ENCODE measurements around the gene MBNL1.

DNA sequence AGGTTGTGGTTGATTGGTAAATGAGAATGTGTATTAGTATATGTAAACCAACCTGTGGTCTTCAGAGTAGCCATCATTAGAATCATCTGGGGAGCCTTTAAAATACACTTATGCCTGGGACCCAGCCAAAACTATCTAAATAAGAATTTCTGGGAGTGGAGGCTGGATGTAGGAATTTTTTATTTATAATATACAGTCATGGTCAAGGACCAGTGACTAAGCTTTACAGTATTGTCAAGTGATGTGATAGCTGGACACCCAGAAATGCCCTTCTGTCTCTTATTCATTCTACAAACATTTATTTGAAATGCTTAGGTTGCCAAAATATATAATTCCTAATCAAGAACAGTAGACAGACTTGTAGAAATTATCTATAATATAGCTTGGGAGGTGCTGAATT, 132.2 kb downstream of the MBNL1 start:
- TF ChIP-seq, protein P1, sequence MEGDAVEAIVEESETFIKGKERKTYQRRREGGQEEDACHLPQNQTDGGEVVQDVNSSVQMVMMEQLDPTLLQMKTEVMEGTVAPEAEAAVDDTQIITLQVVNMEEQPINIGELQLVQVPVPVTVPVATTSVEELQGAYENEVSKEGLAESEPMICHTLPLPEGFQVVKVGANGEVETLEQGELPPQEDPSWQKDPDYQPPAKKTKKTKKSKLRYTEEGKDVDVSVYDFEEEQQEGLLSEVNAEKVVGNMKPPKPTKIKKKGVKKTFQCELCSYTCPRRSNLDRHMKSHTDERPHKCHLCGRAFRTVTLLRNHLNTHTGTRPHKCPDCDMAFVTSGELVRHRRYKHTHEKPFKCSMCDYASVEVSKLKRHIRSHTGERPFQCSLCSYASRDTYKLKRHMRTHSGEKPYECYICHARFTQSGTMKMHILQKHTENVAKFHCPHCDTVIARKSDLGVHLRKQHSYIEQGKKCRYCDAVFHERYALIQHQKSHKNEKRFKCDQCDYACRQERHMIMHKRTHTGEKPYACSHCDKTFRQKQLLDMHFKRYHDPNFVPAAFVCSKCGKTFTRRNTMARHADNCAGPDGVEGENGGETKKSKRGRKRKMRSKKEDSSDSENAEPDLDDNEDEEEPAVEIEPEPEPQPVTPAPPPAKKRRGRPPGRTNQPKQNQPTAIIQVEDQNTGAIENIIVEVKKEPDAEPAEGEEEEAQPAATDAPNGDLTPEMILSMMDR (conservative IDR thresholded peaks at IDR 0.05 in 1 of 2, IDR thresholded peaks at IDR 0.05 in 1 of 2; ENCODE audit: extremely low read depth in 1 of 2, insufficient read depth in 1 of 2, low read depth in 1 of 2, low read length in 2 of 2) = no peak
- no peak for TF ChIP-seq EZH2 (IDR thresholded peaks at IDR 0.05; ENCODE audit: borderline replicate concordance, low read length)

Measured in mammary epithelial cell (primary cell).